GM23338 (cell line): ENCODE measurements around the gene CFAP141. TPM values are rescaled to one million over a fixed set of nuclear protein-coding genes. Genes with fewer than 3 reads are reported as not detected.
"Not testable (repeated sequence)": the region's sequence is repeated elsewhere in the genome, so short reads cannot be mapped to it uniquely, and the experiment has no call there.

Experiments
- ATAC-seq: fragments of 200-7000 bp; cut with Tn5 transposase; 3 replicates; pipeline ENCODE4 v1.9.1; 2020
- DNase-seq: peaks from one replicate; pipeline ENCODE4 v3.0.0-alpha.2; 2015; ENCODE audit warnings: low spot score
- H2AFZ ChIP-seq: fragments of 200-600 bp; sonication (generic); 2 replicates; pipeline ENCODE4 v1.8.0; 2016; ENCODE audit warnings: antibody characterized with exemption, mild to moderate bottlenecking, moderate library complexity
- H3F3A ChIP-seq: fragments of 200-600 bp; sonication (generic); replicated peaks from 2 replicates; pipeline ENCODE4 v1.8.0; 2017; ENCODE audit warnings: antibody characterized with exemption, mixed run types, low read depth
- H3K27ac ChIP-seq: fragments of 200-600 bp; sonication (generic); 2 replicates; pipeline ENCODE4 v1.6.1; 2016; ENCODE audit warnings: low read depth
- H3K27me3 ChIP-seq: fragments of 200-600 bp; sonication (generic); 2 replicates; pipeline ENCODE4 v1.8.0; 2016; ENCODE audit warnings: mild to moderate bottlenecking, mixed run types, moderate library complexity; ENCODE audit not compliant: insufficient read depth
- H3K36me3 ChIP-seq: fragments of 200-600 bp; sonication (generic); 2 replicates; pipeline ENCODE4 v1.8.0; 2016; ENCODE audit warnings: mild to moderate bottlenecking; ENCODE audit not compliant: insufficient read depth
- H3K4me1 ChIP-seq: fragments of 200-600 bp; sonication (generic); 2 replicates; pipeline ENCODE4 v1.8.0; 2016; ENCODE audit warnings: mild to moderate bottlenecking, moderate library complexity; ENCODE audit not compliant: insufficient read depth
- H3K4me2 ChIP-seq: fragments of 200-600 bp; sonication (generic); 2 replicates; pipeline ENCODE4 v1.7.1; 2017; ENCODE audit warnings: mixed run types
- H3K4me3 ChIP-seq: fragments of 200-600 bp; sonication (generic); 2 replicates; pipeline ENCODE4 v1.6.1; 2016; ENCODE audit warnings: mixed run types
- H3K79me2 ChIP-seq: fragments of 200-600 bp; sonication (generic); replicated peaks from 2 replicates; pipeline ENCODE4 v1.8.0; 2017; ENCODE audit warnings: mild to moderate bottlenecking; ENCODE audit not compliant: insufficient read depth
- H3K9me2 ChIP-seq: fragments of 200-600 bp; sonication (generic); 2 replicates; pipeline ENCODE4 v1.8.0; 2017; ENCODE audit not compliant: insufficient read depth
- H4K20me1 ChIP-seq: fragments of 200-600 bp; sonication (generic); replicated peaks from 2 replicates; pipeline ENCODE4 v1.8.0; 2017; ENCODE audit warnings: mild to moderate bottlenecking; ENCODE audit not compliant: insufficient read depth
- H3K27ac Mint-ChIP-seq: 2 replicates; pipeline ENCODE4 v1.8.0; 2020; ENCODE audit warnings: inconsistent platforms, mild to moderate bottlenecking, moderate library complexity, mixed read lengths
- H3K27me3 Mint-ChIP-seq: 3 replicates; pipeline ENCODE4 v1.8.0; 2022; ENCODE audit warnings: low read depth, mild to moderate bottlenecking, moderate library complexity, mixed read lengths, inconsistent platforms; ENCODE audit not compliant: insufficient read depth, poor library complexity
- H3K36me3 Mint-ChIP-seq: 3 replicates; pipeline ENCODE4 v1.8.0; 2021; ENCODE audit warnings: low read depth, mild to moderate bottlenecking, inconsistent platforms, moderate library complexity, mixed read lengths
- H3K4me1 Mint-ChIP-seq: 3 replicates; pipeline ENCODE4 v1.8.0; 2020; ENCODE audit warnings: mild to moderate bottlenecking, inconsistent platforms, mixed read lengths
- H3K4me3 Mint-ChIP-seq: 3 replicates; pipeline ENCODE4 v1.8.0; 2021; ENCODE audit warnings: moderate library complexity, mild to moderate bottlenecking, inconsistent platforms, mixed read lengths
- H3K9me3 Mint-ChIP-seq: 3 replicates; pipeline ENCODE4 v1.8.0; 2020; ENCODE audit warnings: moderate library complexity, mild to moderate bottlenecking, inconsistent platforms, mixed read lengths
- CREB1 ChIP-seq: fragments of 250-450 bp; sonication (Bioruptor Pico); IDR thresholded peaks from 2 replicates; pipeline ENCODE4 v1.5.0; 2020; ENCODE audit warnings: low read depth, mild to moderate bottlenecking, moderate library complexity
- EZH2phosphoT487 ChIP-seq: fragments of 200-600 bp; sonication (generic); IDR thresholded peaks from one replicate; pipeline ENCODE4 v1.8.1; 2018; ENCODE audit warnings: antibody characterized with exemption; ENCODE audit not compliant: unreplicated experiment
- JUNB ChIP-seq: IDR thresholded peaks from one replicate; pipeline ENCODE4 v1.6.1; 2016; ENCODE audit warnings: antibody characterized with exemption; ENCODE audit not compliant: unreplicated experiment
- POLR2AphosphoS5 ChIP-seq: IDR thresholded peaks from 2 replicates; pipeline ENCODE4 v1.6.1; 2016; ENCODE audit warnings: antibody characterized with exemption, low read depth
- ZNF114 ChIP-seq: fragments of 250-450 bp; sonication (Bioruptor Pico); IDR thresholded peaks from 2 replicates; pipeline ENCODE4 v1.5.0; 2020; ENCODE audit warnings: mild to moderate bottlenecking, moderate library complexity
- polyA plus RNA-seq: library from polyadenylated mRNA; unstranded; fragments of >200 nt; fragmentation: Nextera tagmentation; extraction: Ambion mirVana; gene quantifications from 2 replicates; pipeline ENCODE4 v1.2.1, GENCODE V29; 2016
- total RNA-seq: library from RNA; depleted of rRNA; stranded (reverse); fragments of >200 nt; shearing (Covaris generic); gene quantifications from 2 replicates; pipeline ENCODE4 v1.2.3, GENCODE V29; 2014
- TF ChIP-seq, protein P1 (sequence below): IDR thresholded peaks from one replicate; pipeline ENCODE4 v1.6.1; 2018; ENCODE audit warnings: antibody characterized with exemption; ENCODE audit not compliant: unreplicated experiment
- TF ChIP-seq, protein P2 (sequence below), 2 experiments: fragments of 200-600 bp in 1 of 2; sonication (generic) in 1 of 2; conservative IDR thresholded peaks; 2 replicates each; pipeline versions ENCODE4 v1.5.1 to v1.6.1; 2016 to 2017; ENCODE audit warnings: antibody characterized with exemption in 2 of 2, low read depth in 2 of 2, mild to moderate bottlenecking in 2 of 2, moderate library complexity in 1 of 2

Gene CFAP141
- total and polyA plus RNA-seq, 2 experiments from 2014 or later, result not detected

DNA sequence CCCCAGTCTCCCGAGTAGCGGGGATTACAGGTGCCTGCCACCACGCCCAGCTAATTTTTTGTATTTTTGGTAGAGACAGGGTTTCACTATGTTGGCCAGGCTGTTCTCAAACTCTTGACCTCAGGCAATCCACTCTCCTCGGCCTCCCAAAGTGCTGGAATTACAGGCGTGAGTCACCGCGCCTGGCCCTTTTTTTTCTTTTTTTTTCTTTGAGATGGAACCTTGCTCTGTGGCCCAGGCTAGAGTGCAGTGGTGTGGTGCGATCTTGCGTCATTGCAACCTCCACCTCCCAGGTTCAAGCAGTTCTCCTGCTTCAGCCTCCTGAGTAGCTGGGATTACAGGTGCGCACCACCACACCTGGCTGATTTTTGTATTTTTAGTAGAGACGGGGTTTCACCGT, 27.0 kb upstream of the CFAP141 start:
- peaks cover 56% of the 10 kb centered on the region for H4K20me1 ChIP-seq
- H3K9me3 Mint-ChIP-seq, H3K9me2 ChIP-seq, H3K27me3 ChIP-seq, H3K4me2 ChIP-seq, H3K4me3 Mint-ChIP-seq, H3K4me1 Mint-ChIP-seq, H3K27ac ChIP-seq, H3K4me3 ChIP-seq, H2AFZ ChIP-seq, H3K4me1 ChIP-seq, H3K27me3 Mint-ChIP-seq, DNase-seq, ATAC-seq: not testable (repeated sequence)
- peak overlapping the region; percentile 85; the same call in 1 of the 2 replicates for H3K27ac Mint-ChIP-seq
- H3F3A ChIP-seq, result peaks cover 17% of the 10 kb centered on the region; the same call in 1 of the 2 replicates
- H3K36me3 Mint-ChIP-seq, result peaks cover 96% of the 10 kb centered on the region
- peaks cover 97% of the 10 kb centered on the region for H3K36me3 ChIP-seq
- peaks cover 98% of the 10 kb centered on the region for H3K79me2 ChIP-seq

DNA sequence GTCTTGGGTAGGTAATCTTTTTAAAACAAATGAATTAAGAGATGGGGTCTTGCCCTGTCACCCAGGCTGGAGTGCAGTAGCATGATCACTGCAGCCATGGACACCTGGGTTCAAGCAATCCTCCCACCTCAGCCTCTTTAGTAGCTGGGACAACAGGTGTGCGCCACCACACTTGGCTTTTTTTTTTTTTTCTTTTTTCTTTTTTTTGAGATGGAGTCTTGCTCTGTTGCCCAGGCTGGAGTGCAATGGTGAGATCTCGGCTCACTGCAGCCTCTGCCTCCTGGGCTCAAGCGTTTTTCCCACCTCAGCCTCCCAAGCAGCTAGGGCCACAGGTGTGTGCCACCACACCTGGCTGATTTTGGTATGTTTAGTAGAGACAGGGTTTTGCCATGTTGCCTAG, 25.0 kb upstream of the CFAP141 start:
- not testable (repeated sequence) for H3K4me1 ChIP-seq, H3K27ac Mint-ChIP-seq, H3K27me3 Mint-ChIP-seq, H3K27ac ChIP-seq, ATAC-seq, H3K9me3 Mint-ChIP-seq, H2AFZ ChIP-seq, H3K4me1 Mint-ChIP-seq, DNase-seq, H3K4me3 Mint-ChIP-seq, H3K27me3 ChIP-seq, H3K9me2 ChIP-seq, H3K4me2 ChIP-seq, H3K4me3 ChIP-seq
- peaks cover 98% of the 10 kb centered on the region for H3K79me2 ChIP-seq
- peaks cover 96% of the 10 kb centered on the region for H3K36me3 Mint-ChIP-seq
- peaks cover 49% of the 10 kb centered on the region for H4K20me1 ChIP-seq
- peaks cover 13% of the 10 kb centered on the region; the same call in 1 of the 2 replicates for H3F3A ChIP-seq
- peaks cover 95% of the 10 kb centered on the region for H3K36me3 ChIP-seq

DNA sequence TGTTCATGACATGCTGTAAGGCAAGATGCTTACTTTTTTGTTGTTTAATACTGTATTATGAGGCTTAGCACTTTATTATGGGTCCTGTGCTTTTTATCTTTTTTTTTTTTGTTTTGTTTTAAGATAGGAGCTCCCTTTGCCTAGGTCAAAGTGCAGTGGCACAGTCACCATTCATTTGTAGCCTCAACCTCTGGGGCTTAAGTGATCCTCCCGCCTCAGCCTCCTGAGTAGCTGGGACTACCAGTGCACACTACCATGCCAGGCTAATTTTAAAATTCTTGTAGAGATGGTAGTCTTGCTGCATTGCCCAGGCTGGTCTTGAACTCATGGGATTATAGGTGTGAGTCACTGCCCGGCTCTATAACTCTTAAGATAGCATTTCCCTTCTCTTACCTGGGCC, 19.2 kb upstream of the CFAP141 start:
- Mint-ChIP-seq H3K36me3 (peaks cover 75% of the 10 kb centered on the region), H3K4me3 (no peak overlapping the region)
- TF ChIP-seq JUNB (no peak), POLR2AphosphoS5 (no peak), ZNF114 (CRISPR knock-in tag) (no peak), EZH2phosphoT487 (no peak), CREB1 (CRISPR knock-in tag) (no peak)
- TF ChIP-seq, protein P1, sequence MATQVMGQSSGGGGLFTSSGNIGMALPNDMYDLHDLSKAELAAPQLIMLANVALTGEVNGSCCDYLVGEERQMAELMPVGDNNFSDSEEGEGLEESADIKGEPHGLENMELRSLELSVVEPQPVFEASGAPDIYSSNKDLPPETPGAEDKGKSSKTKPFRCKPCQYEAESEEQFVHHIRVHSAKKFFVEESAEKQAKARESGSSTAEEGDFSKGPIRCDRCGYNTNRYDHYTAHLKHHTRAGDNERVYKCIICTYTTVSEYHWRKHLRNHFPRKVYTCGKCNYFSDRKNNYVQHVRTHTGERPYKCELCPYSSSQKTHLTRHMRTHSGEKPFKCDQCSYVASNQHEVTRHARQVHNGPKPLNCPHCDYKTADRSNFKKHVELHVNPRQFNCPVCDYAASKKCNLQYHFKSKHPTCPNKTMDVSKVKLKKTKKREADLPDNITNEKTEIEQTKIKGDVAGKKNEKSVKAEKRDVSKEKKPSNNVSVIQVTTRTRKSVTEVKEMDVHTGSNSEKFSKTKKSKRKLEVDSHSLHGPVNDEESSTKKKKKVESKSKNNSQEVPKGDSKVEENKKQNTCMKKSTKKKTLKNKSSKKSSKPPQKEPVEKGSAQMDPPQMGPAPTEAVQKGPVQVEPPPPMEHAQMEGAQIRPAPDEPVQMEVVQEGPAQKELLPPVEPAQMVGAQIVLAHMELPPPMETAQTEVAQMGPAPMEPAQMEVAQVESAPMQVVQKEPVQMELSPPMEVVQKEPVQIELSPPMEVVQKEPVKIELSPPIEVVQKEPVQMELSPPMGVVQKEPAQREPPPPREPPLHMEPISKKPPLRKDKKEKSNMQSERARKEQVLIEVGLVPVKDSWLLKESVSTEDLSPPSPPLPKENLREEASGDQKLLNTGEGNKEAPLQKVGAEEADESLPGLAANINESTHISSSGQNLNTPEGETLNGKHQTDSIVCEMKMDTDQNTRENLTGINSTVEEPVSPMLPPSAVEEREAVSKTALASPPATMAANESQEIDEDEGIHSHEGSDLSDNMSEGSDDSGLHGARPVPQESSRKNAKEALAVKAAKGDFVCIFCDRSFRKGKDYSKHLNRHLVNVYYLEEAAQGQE, result no peak
- TF ChIP-seq, protein P2, sequence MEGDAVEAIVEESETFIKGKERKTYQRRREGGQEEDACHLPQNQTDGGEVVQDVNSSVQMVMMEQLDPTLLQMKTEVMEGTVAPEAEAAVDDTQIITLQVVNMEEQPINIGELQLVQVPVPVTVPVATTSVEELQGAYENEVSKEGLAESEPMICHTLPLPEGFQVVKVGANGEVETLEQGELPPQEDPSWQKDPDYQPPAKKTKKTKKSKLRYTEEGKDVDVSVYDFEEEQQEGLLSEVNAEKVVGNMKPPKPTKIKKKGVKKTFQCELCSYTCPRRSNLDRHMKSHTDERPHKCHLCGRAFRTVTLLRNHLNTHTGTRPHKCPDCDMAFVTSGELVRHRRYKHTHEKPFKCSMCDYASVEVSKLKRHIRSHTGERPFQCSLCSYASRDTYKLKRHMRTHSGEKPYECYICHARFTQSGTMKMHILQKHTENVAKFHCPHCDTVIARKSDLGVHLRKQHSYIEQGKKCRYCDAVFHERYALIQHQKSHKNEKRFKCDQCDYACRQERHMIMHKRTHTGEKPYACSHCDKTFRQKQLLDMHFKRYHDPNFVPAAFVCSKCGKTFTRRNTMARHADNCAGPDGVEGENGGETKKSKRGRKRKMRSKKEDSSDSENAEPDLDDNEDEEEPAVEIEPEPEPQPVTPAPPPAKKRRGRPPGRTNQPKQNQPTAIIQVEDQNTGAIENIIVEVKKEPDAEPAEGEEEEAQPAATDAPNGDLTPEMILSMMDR (conservative IDR thresholded peaks at IDR 0.05; ENCODE audit: low read depth in 2 of 2), result no peak

More for the DNA sequence above, 19.2 kb upstream of the CFAP141 start:
- Histone ChIP-seq H3K4me3 (no peak overlapping the region), H3K4me1 (peaks cover 27% of the 10 kb centered on the region), H3F3A (no peaks in the 10 kb centered on the region; the same call in 1 of the 2 replicates), H3K4me2 (no peak overlapping the region), H3K36me3 (peaks cover 44% of the 10 kb centered on the region), H3K9me2 (no peaks in the 10 kb centered on the region), H2AFZ (no peak overlapping the region), H3K79me2 (peaks cover 94% of the 10 kb centered on the region), H3K27ac (no peak overlapping the region), H3K27me3 (no peaks in the 10 kb centered on the region), H4K20me1 (peaks cover 37% of the 10 kb centered on the region)
- H3K27me3 Mint-ChIP-seq, result peaks cover 6% of the 10 kb centered on the region
- peaks cover 21% of the 10 kb centered on the region for H3K4me1 Mint-ChIP-seq
- peak overlapping the region; percentile 62; the same call in 1 of the 2 replicates for H3K27ac Mint-ChIP-seq
- no peak for ATAC-seq
- no peak for DNase-seq
- peaks cover 4% of the 10 kb centered on the region; the same call in 2 of the 3 replicates for H3K9me3 Mint-ChIP-seq
